Stimulated activated CD4-positive, alpha-beta T cell treated with anti-CD3 and anti-CD28 coated beads, Interleukin-4, amount 100 ng/mL, for 1 hour (primary cell): ENCODE data around the gene ADGRV1.

Experiments used
- DNase-seq: peaks from one replicate; pipeline ENCODE4 v3.0.0-alpha.2; 2020

ADGRV1 gene

GRCh38 chr5:91180506-91180905, 621.9 kb downstream of the ADGRV1 start:
- no peak for DNase-seq

- DNase-seq = no peak
Measured at GRCh38 chr5:91182763-91183162, 624.2 kb downstream of the ADGRV1 start.

GRCh38 chr5:91183743-91184142, 625.1 kb downstream of the ADGRV1 start:
- DNase-seq = no peak

- DNase-seq = no peak
Measured at GRCh38 chr5:91186101-91186500, 627.5 kb downstream of the ADGRV1 start.

- DNase-seq = no peak
Measured at GRCh38 chr5:91187032-91187431, 628.4 kb downstream of the ADGRV1 start.

GRCh38 chr5:91188755-91189154, 630.2 kb downstream of the ADGRV1 start:
- DNase-seq = no peak

GRCh38 chr5:91189480-91190313, 631.1 kb downstream of the ADGRV1 start:
- no peak for DNase-seq

- DNase-seq = no peak
Measured at GRCh38 chr5:91190314-91190690, 631.7 kb downstream of the ADGRV1 start.

- no peak for DNase-seq
Measured at GRCh38 chr5:91194824-91195381, 636.3 kb downstream of the ADGRV1 start.

GRCh38 chr5:91200692-91201091, 642.1 kb downstream of the ADGRV1 start:
- DNase-seq = no peak

- no peak for DNase-seq
Measured at GRCh38 chr5:91206103-91206502, 647.5 kb downstream of the ADGRV1 start.

- DNase-seq = no peak
Measured at GRCh38 chr5:91206734-91207133, 648.1 kb downstream of the ADGRV1 start.

GRCh38 chr5:91207248-91207647, 648.7 kb downstream of the ADGRV1 start:
- no peak for DNase-seq

- DNase-seq = no peak
Measured at GRCh38 chr5:91211997-91212713, 653.6 kb downstream of the ADGRV1 start.

- no peak for DNase-seq
Measured at GRCh38 chr5:91212714-91213092, 654.1 kb downstream of the ADGRV1 start.
